ENCODE data around the gene ABO. TPM values are rescaled to one million over a fixed set of nuclear protein-coding genes. Genes with fewer than 3 reads are reported as not detected.

ABO gene
- total and polyA plus RNA-seq, 2 of the 8 experiments (the other 6 are each of a cell fraction or from before 2014, with no cell fraction given) = 0.03 TPM; not detected in 1

DNA sequence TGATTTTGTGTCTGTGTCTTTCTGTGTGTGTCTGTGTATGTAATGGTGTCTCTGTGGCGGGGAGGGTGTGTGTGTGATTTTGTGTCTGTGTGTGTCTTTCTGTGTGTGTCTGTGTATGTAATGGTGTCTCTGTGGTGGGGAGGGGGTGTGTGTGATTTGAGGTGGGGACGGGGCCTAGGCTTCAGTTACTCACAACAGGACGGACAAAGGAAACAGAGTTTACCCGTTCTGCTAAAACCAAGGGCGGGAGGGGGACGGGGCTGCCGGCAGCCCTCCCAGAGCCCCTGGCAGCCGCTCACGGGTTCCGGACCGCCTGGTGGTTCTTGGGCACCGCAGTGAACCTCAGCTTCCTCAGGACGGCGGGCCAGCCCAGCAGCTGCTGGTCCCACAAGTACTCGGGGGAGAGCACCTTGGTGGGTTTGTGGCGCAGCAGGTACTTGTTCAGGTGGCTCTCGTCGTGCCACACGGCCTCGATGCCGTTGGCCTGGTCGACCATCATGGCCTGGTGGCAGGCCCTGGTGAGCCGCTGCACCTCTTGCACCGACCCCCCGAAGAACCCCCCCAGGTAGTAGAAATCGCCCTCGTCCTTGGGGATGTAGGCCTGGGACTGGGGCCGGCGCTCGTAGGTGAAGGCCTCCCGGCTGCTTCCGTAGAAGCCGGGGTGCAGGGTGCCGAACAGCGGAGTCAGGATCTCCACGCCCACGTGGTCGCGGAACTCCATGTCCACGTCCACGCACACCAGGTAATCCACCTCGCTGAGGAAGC lies 19.4 kb downstream of the ABO start (continued):
- TF ChIP-seq, protein P1, sequence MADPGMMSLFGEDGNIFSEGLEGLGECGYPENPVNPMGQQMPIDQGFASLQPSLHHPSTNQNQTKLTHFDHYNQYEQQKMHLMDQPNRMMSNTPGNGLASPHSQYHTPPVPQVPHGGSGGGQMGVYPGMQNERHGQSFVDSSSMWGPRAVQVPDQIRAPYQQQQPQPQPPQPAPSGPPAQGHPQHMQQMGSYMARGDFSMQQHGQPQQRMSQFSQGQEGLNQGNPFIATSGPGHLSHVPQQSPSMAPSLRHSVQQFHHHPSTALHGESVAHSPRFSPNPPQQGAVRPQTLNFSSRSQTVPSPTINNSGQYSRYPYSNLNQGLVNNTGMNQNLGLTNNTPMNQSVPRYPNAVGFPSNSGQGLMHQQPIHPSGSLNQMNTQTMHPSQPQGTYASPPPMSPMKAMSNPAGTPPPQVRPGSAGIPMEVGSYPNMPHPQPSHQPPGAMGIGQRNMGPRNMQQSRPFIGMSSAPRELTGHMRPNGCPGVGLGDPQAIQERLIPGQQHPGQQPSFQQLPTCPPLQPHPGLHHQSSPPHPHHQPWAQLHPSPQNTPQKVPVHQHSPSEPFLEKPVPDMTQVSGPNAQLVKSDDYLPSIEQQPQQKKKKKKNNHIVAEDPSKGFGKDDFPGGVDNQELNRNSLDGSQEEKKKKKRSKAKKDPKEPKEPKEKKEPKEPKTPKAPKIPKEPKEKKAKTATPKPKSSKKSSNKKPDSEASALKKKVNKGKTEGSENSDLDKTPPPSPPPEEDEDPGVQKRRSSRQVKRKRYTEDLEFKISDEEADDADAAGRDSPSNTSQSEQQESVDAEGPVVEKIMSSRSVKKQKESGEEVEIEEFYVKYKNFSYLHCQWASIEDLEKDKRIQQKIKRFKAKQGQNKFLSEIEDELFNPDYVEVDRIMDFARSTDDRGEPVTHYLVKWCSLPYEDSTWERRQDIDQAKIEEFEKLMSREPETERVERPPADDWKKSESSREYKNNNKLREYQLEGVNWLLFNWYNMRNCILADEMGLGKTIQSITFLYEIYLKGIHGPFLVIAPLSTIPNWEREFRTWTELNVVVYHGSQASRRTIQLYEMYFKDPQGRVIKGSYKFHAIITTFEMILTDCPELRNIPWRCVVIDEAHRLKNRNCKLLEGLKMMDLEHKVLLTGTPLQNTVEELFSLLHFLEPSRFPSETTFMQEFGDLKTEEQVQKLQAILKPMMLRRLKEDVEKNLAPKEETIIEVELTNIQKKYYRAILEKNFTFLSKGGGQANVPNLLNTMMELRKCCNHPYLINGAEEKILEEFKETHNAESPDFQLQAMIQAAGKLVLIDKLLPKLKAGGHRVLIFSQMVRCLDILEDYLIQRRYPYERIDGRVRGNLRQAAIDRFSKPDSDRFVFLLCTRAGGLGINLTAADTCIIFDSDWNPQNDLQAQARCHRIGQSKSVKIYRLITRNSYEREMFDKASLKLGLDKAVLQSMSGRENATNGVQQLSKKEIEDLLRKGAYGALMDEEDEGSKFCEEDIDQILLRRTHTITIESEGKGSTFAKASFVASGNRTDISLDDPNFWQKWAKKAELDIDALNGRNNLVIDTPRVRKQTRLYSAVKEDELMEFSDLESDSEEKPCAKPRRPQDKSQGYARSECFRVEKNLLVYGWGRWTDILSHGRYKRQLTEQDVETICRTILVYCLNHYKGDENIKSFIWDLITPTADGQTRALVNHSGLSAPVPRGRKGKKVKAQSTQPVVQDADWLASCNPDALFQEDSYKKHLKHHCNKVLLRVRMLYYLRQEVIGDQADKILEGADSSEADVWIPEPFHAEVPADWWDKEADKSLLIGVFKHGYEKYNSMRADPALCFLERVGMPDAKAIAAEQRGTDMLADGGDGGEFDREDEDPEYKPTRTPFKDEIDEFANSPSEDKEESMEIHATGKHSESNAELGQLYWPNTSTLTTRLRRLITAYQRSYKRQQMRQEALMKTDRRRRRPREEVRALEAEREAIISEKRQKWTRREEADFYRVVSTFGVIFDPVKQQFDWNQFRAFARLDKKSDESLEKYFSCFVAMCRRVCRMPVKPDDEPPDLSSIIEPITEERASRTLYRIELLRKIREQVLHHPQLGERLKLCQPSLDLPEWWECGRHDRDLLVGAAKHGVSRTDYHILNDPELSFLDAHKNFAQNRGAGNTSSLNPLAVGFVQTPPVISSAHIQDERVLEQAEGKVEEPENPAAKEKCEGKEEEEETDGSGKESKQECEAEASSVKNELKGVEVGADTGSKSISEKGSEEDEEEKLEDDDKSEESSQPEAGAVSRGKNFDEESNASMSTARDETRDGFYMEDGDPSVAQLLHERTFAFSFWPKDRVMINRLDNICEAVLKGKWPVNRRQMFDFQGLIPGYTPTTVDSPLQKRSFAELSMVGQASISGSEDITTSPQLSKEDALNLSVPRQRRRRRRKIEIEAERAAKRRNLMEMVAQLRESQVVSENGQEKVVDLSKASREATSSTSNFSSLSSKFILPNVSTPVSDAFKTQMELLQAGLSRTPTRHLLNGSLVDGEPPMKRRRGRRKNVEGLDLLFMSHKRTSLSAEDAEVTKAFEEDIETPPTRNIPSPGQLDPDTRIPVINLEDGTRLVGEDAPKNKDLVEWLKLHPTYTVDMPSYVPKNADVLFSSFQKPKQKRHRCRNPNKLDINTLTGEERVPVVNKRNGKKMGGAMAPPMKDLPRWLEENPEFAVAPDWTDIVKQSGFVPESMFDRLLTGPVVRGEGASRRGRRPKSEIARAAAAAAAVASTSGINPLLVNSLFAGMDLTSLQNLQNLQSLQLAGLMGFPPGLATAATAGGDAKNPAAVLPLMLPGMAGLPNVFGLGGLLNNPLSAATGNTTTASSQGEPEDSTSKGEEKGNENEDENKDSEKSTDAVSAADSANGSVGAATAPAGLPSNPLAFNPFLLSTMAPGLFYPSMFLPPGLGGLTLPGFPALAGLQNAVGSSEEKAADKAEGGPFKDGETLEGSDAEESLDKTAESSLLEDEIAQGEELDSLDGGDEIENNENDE (IDR thresholded peaks at IDR 0.05; ENCODE audit: insufficient replicate concordance, low read length) = no peak
- TF ChIP-seq, protein P2, sequence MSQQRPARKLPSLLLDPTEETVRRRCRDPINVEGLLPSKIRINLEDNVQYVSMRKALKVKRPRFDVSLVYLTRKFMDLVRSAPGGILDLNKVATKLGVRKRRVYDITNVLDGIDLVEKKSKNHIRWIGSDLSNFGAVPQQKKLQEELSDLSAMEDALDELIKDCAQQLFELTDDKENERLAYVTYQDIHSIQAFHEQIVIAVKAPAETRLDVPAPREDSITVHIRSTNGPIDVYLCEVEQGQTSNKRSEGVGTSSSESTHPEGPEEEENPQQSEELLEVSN (IDR thresholded peaks at IDR 0.05) = no peak
- TF ChIP-seq, protein P3, sequence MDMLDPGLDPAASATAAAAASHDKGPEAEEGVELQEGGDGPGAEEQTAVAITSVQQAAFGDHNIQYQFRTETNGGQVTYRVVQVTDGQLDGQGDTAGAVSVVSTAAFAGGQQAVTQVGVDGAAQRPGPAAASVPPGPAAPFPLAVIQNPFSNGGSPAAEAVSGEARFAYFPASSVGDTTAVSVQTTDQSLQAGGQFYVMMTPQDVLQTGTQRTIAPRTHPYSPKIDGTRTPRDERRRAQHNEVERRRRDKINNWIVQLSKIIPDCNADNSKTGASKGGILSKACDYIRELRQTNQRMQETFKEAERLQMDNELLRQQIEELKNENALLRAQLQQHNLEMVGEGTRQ (IDR thresholded peaks at IDR 0.05; ENCODE audit: low read length) = no peak
- no peak for TF ChIP-seq YY1 (IDR thresholded peaks at IDR 0.05; ENCODE audit: low read depth, low read length)
- no peak for TF ChIP-seq JUN (IDR thresholded peaks at IDR 0.05; ENCODE audit: low read depth, low read length)
- no peak for TF ChIP-seq RBBP5 (IDR thresholded peaks at IDR 0.05; ENCODE audit: borderline replicate concordance, low read depth, low read length)
- no peak for TF ChIP-seq NANOG (IDR thresholded peaks at IDR 0.05; ENCODE audit: insufficient read depth, low read depth, low read length, poor library complexity, severe bottlenecking)
